K562 (cell line): ENCODE measurements around the gene ETHE1. TPM values are rescaled to one million over a fixed set of nuclear protein-coding genes. Genes with fewer than 3 reads are reported as not detected.

Experiments used
- CCNT2 ChIP-seq: IDR thresholded peaks from 2 replicates; pipeline ENCODE4 v1.6.1; 2011; ENCODE audit warnings: borderline replicate concordance, low read depth, mild to moderate bottlenecking, moderate library complexity, mixed read lengths, low read length; ENCODE audit not compliant: insufficient read length; ENCODE audit errors: extremely low read depth
- COPS2 ChIP-seq: fragments of 450-650 bp; conservative IDR thresholded peaks from 2 replicates; pipeline ENCODE4 v1.6.1; 2016; ENCODE audit warnings: mild to moderate bottlenecking, moderate library complexity
- FOSL1 ChIP-seq: fragments of 200-800 bp; sonication (Bioruptor generic); conservative IDR thresholded peaks from 2 replicates; pipeline ENCODE4 v1.6.1; 2016; ENCODE audit warnings: missing genetic modification characterization, missing compliant biosample characterization
- GABPB1 ChIP-seq: sonication (generic); formaldehyde crosslinking; IDR thresholded peaks from 2 replicates; pipeline ENCODE4 v1.8.0; 2022; ENCODE audit warnings: mild to moderate bottlenecking, missing genetic modification reagents
- JUND ChIP-seq, 2 experiments: IDR thresholded peaks; 2 replicates in 1 of 2; 3 replicates in 1 of 2; pipeline ENCODE4 v1.6.1; 2011; ENCODE audit warnings: borderline replicate concordance in 2 of 2, low read depth in 2 of 2, low read length in 2 of 2, improper control_type of control experiment in 1 of 2, missing biosample characterization in 1 of 2, missing genetic modification characterization in 1 of 2, missing genetic modification reagents in 1 of 2
- LCOR ChIP-seq: sonication (generic); formaldehyde crosslinking; IDR thresholded peaks from 2 replicates; pipeline ENCODE4 v1.8.0; 2022; ENCODE audit warnings: mild to moderate bottlenecking, missing genetic modification reagents
- MCM3 ChIP-seq: fragments of 450-650 bp; IDR thresholded peaks from 2 replicates; pipeline ENCODE4 v1.6.1; 2016
- RBBP5 ChIP-seq: fragments of 200-600 bp; sonication (generic); IDR thresholded peaks from 2 replicates; pipeline ENCODE4 v1.6.1; 2012; ENCODE audit warnings: borderline replicate concordance, mild to moderate bottlenecking, low read length, control low read depth, inconsistent platforms; ENCODE audit not compliant: insufficient read depth, poor library complexity, severe bottlenecking
- SUPT5H ChIP-seq: fragments of 450-650 bp; IDR thresholded peaks from 2 replicates; pipeline ENCODE4 v1.6.1; 2016
- TAF7 ChIP-seq: fragments of 450-650 bp; IDR thresholded peaks from 2 replicates; pipeline ENCODE4 v1.6.1; 2016; ENCODE audit warnings: missing genetic modification characterization, missing compliant biosample characterization
- TEAD2 ChIP-seq: fragments of 450-650 bp; IDR thresholded peaks from 2 replicates; pipeline ENCODE4 v1.6.1; 2016; ENCODE audit warnings: missing genetic modification characterization, control low read depth, missing compliant biosample characterization
- ZBTB7A ChIP-seq: IDR thresholded peaks from 2 replicates; pipeline ENCODE4 v1.6.1; 2011; ENCODE audit warnings: low read depth, mild to moderate bottlenecking, low read length, moderate library complexity, borderline replicate concordance; ENCODE audit not compliant: control insufficient read depth
- ZNF354B ChIP-seq: fragments of 250-450 bp; sonication (Bioruptor Pico); IDR thresholded peaks from 2 replicates; pipeline ENCODE4 v1.4.0; 2020
- polyA plus RNA-seq, 8 experiments: library from polyadenylated mRNA; depleted of rRNA in 4 of 8; stranded (reverse) in 5 of 8; unstranded in 3 of 8; fragments of >200 nt; fragmentation: Nextera tagmentation in 2 of 8; fragmentation: Illumina TruSeq in 1 of 8; extraction: Ambion mirVana in 2 of 8; extraction: Trizol in 1 of 8; gene quantifications; 2 replicates each; pipeline versions ENCODE4 v1.2.1 to v1.2.3, GENCODE V29; 2011 to 2014; ENCODE audit warnings: inconsistent platforms in 1 of 8, missing spikeins in 1 of 8
- total RNA-seq, 7 experiments: library from RNA; depleted of rRNA in 6 of 7; stranded (reverse); fragments of >200 nt in 6 of 7; fragmentation: Illumina TruSeq in 2 of 7; extraction: Trizol in 2 of 7; gene quantifications; 2 replicates each; pipeline versions ENCODE4 v1.2.1 to v1.2.3, GENCODE V29; 2011 to 2021; ENCODE audit warnings: low replicate concordance in 1 of 7
- TF ChIP-seq, protein P1 (sequence below), 2 experiments: IDR thresholded peaks; 2 replicates each; pipeline ENCODE4 v1.6.1; 2011; ENCODE audit warnings: borderline replicate concordance in 1 of 2, control low read depth in 1 of 2, low read depth in 1 of 2, low read length in 1 of 2, mild to moderate bottlenecking in 1 of 2, mixed read lengths in 1 of 2, moderate library complexity in 1 of 2; ENCODE audit not compliant: insufficient read depth in 1 of 2, insufficient read length in 1 of 2, poor library complexity in 1 of 2, severe bottlenecking in 1 of 2; ENCODE audit errors: extremely low read depth in 1 of 2
- TF ChIP-seq, protein P2 (sequence below): sonication (generic); formaldehyde crosslinking; IDR thresholded peaks from 2 replicates; pipeline ENCODE4 v1.8.0; 2022; ENCODE audit warnings: mild to moderate bottlenecking, low read depth, missing genetic modification reagents
- TF ChIP-seq, protein P3 (sequence below): fragments of 450-650 bp; formaldehyde crosslinking; IDR thresholded peaks from 2 replicates; pipeline ENCODE4 v1.4.0; 2022; ENCODE audit warnings: missing genetic modification characterization
- TF ChIP-seq, protein P4 (sequence below): sonication (generic); formaldehyde crosslinking; IDR thresholded peaks from 2 replicates; pipeline ENCODE4 v1.9.0; 2022; ENCODE audit warnings: mild to moderate bottlenecking, missing genetic modification reagents
- TF ChIP-seq, protein P5 (sequence below), 2 experiments: fragments of 450-650 bp; IDR thresholded peaks; 2 replicates each; pipeline ENCODE4 v1.6.1; 2018; ENCODE audit warnings: mild to moderate bottlenecking in 2 of 2, low read depth in 1 of 2; ENCODE audit not compliant: partially characterized antibody in 2 of 2

Gene ETHE1
- total and polyA plus RNA-seq, 9 of the 15 experiments (the other 6 are each of a cell fraction or from before 2014, with no cell fraction given), result 2.9 to 21.0 (median 10.2) TPM

DNA sequence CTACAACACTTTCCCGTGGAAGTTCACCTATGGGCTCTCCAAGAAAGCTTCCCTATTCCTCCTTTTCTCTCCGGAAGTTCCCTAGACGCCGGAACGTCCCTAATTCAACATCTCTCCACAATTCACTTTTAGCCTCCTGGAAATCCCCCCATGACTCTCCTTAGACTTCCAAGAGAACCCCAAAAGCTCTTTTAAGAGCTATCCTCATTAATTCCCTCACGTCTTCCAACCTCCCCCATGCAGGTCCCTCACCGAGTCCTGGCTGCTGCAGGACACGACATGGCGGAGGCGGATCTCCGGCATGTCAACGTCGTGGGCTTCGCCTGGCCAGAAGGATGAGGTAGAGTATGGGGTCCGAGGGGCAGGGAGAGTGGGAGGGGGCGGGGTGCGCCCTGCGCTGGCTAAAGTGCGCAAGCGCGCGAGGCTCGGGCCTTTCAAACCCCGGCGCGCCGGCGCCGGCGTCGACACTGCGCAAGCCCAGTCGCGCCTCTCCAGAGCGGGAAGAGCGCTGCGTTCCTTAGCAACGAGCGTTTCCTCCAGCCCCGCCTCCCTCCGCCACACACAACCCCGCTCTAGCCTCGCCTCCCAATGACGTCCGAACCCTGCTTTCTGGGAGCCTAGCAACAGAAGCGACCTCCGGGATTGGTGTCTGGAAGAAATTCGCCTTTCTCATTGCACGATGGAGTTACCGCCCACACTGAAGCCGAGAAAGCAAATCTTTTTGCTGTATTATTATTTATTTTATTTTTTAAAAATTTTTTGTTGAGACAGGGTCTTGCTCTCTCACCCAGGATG, 48.4 kb upstream of the ETHE1 start, which contains the start of the genes PINLYP and XRCC1 (continued):
- TF ChIP-seq, protein P1, sequence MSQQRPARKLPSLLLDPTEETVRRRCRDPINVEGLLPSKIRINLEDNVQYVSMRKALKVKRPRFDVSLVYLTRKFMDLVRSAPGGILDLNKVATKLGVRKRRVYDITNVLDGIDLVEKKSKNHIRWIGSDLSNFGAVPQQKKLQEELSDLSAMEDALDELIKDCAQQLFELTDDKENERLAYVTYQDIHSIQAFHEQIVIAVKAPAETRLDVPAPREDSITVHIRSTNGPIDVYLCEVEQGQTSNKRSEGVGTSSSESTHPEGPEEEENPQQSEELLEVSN (IDR thresholded peaks at IDR 0.05; ENCODE audit: borderline replicate concordance in 1 of 2, extremely low read depth in 1 of 2, insufficient read depth in 1 of 2, insufficient read length in 1 of 2, low read depth in 1 of 2, low read length in 1 of 2, poor library complexity in 1 of 2, severe bottlenecking in 1 of 2), result peak; percentile 75 to 80
- TF ChIP-seq, protein P2, sequence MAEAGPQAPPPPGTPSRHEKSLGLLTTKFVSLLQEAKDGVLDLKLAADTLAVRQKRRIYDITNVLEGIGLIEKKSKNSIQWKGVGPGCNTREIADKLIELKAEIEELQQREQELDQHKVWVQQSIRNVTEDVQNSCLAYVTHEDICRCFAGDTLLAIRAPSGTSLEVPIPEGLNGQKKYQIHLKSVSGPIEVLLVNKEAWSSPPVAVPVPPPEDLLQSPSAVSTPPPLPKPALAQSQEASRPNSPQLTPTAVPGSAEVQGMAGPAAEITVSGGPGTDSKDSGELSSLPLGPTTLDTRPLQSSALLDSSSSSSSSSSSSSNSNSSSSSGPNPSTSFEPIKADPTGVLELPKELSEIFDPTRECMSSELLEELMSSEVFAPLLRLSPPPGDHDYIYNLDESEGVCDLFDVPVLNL, result peak; percentile 84
- TF ChIP-seq ZNF354B (CRISPR knock-in tag), result no peak
- TF ChIP-seq JUND (IDR thresholded peaks at IDR 0.05; ENCODE audit: borderline replicate concordance, low read depth, low read length), result peak; percentile 29; the same call in 1 of the 2 replicates
- TF ChIP-seq JUND (tag; IDR thresholded peaks at IDR 0.05; ENCODE audit: borderline replicate concordance, low read depth, low read length), result no peak
- peak; percentile 76 for TF ChIP-seq SUPT5H
- no peak for TF ChIP-seq COPS2
- TF ChIP-seq, protein P3, sequence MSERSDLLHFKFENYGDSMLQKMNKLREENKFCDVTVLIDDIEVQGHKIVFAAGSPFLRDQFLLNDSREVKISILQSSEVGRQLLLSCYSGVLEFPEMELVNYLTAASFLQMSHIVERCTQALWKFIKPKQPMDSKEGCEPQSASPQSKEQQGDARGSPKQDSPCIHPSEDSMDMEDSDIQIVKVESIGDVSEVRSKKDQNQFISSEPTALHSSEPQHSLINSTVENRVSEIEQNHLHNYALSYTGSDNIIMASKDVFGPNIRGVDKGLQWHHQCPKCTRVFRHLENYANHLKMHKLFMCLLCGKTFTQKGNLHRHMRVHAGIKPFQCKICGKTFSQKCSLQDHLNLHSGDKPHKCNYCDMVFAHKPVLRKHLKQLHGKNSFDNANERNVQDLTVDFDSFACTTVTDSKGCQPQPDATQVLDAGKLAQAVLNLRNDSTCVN, result no peak
- no peak for TF ChIP-seq CCNT2
- TF ChIP-seq, protein P4, sequence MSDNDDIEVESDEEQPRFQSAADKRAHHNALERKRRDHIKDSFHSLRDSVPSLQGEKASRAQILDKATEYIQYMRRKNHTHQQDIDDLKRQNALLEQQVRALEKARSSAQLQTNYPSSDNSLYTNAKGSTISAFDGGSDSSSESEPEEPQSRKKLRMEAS (CRISPR knock-in tag), result peak; percentile 62; the same call in 1 of the 2 replicates
- TF ChIP-seq MCM3, result no peak
- TF ChIP-seq RBBP5, result peak; percentile 66
- TF ChIP-seq TEAD2 (tag), result no peak
- TF ChIP-seq TAF7 (tag), result peak; percentile 66
- no peak for TF ChIP-seq FOSL1 (tag)
- TF ChIP-seq, protein P5, sequence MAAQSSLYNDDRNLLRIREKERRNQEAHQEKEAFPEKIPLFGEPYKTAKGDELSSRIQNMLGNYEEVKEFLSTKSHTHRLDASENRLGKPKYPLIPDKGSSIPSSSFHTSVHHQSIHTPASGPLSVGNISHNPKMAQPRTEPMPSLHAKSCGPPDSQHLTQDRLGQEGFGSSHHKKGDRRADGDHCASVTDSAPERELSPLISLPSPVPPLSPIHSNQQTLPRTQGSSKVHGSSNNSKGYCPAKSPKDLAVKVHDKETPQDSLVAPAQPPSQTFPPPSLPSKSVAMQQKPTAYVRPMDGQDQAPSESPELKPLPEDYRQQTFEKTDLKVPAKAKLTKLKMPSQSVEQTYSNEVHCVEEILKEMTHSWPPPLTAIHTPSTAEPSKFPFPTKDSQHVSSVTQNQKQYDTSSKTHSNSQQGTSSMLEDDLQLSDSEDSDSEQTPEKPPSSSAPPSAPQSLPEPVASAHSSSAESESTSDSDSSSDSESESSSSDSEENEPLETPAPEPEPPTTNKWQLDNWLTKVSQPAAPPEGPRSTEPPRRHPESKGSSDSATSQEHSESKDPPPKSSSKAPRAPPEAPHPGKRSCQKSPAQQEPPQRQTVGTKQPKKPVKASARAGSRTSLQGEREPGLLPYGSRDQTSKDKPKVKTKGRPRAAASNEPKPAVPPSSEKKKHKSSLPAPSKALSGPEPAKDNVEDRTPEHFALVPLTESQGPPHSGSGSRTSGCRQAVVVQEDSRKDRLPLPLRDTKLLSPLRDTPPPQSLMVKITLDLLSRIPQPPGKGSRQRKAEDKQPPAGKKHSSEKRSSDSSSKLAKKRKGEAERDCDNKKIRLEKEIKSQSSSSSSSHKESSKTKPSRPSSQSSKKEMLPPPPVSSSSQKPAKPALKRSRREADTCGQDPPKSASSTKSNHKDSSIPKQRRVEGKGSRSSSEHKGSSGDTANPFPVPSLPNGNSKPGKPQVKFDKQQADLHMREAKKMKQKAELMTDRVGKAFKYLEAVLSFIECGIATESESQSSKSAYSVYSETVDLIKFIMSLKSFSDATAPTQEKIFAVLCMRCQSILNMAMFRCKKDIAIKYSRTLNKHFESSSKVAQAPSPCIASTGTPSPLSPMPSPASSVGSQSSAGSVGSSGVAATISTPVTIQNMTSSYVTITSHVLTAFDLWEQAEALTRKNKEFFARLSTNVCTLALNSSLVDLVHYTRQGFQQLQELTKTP (IDR thresholded peaks at IDR 0.05; ENCODE audit: low read depth in 1 of 2, partially characterized antibody in 2 of 2), result peak in 1 of 2 experiments; percentile 48
- no peak for TF ChIP-seq LCOR (CRISPR knock-in tag)
- peak; percentile 69; the same call in 1 of the 2 replicates for TF ChIP-seq ZBTB7A
- TF ChIP-seq GABPB1 (CRISPR knock-in tag), result peak; percentile 51
